MV-4-11 (cell line): ENCODE results near the gene TSPAN13.

ENCODE experiments used
- DNase-seq: peaks from one replicate; lab custom pipeline; 2025; lab: John Stamatoyannopoulos, UW

The TSPAN13 gene

DNA sequence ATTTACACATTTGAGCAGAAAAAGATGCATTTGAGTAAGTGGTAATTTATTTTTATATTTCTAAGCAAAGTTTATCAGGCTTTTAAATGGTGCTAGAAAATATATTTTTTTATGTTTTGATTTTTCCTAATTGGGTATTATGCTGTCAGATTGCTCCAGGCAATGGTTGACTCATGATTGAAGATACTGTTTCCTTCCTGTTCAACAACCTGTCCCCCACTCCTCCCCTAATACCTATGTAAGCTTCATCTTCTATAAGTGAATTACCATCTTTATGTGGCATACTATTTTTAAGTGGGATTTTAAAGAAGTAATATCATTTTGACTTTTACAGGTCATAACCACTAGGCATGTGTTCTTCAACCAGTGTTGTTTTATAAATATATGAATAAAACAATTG, 21.4 kb downstream of the TSPAN13 start:
- no peak for DNase-seq

DNA sequence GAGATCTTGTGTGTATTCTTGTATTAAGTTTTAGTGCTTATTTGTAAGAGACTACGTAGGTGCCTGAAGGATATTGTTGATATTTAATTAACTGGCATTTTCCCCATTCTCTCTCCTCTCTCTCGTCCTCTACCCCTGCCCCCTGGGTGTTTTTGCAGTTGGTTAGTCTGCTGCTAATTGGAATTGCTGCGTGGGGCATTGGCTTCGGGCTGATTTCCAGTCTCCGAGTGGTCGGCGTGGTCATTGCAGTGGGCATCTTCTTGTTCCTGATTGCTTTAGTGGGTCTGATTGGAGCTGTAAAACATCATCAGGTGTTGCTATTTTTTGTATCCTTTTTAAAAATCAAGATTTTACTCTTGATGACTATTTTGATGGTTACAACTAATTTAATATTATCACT, 22.5 kb downstream of the TSPAN13 start:
- DNase-seq = no peak

DNA sequence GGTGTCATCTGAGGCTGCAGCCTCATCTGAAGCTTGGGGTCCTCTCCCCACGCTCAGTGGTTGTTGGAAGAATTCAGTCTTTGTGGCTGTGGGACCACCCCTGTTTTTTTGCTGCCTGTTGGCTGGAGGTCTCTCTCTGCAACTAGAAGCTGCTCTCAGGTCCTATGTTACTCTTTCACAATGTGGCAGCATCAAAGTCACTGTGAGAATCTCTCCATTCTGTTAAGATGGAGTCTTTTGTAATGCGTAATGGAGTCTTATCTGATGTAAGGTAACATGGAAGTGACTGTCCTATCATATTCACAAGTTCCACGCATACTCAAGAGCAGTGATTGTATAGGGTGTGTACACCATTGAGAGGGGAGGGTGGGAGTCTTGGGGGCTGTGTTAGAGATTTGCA, 24.9 kb downstream of the TSPAN13 start:
- DNase-seq = no peak

DNA sequence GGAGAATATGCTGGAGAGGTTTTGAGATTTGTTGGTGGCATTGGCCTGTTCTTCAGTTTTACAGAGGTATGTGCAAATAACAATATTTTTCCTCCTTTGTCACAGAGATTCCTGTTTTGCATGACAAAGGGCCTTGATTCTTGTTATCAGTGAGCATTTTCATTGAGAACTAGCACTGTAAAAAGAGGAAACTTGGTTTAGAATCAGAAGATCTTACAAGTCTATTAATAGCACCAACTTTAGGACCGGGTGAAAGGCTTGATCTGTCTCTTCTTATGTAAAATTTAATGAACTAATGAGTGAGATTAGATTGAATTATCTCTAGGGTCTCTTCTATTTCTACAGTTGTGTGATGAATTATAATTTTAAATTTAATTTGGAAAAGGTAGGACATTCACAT, 25.5 kb downstream of the TSPAN13 start:
- peak; percentile 27 for DNase-seq

DNA sequence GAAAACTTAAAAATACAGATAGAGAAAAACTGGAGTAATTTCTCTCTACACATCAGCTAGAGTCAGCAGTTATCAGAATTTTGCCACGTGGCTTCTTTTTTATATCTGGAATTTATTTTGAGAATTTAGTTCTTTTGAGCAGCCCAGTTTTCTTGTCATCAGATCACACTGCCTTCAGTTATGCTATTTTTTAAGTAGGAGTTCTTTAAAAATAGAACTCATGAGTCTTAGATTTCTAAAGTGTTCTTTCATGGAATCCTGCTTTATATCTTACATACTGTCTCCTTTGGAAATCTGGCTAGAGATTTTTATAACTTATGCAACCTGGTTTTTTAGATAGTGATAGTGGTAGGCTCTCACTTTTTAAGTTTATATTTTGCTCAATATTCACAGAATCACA, 27.0 kb downstream of the TSPAN13 start:
- no peak for DNase-seq

DNA sequence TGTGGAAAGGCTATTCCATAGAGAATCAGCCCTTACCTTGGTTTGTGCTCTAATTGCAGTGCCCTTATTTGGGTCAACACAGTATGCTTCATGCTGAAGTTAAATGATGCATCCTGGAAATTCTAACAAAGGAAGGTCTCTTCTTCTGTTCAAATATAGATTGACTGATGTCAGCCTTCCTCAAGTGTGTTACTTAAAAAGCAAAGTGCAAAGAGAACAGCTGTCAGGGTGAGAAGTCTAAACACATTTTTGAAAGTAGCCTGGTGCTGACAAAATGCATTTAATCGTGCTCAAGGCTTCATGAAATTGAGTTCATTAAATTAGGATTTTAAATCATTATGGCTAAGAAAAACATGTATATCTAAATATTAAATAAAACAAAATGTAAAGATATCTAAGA, 31.8 kb downstream of the TSPAN13 start:
- DNase-seq = no peak

DNA sequence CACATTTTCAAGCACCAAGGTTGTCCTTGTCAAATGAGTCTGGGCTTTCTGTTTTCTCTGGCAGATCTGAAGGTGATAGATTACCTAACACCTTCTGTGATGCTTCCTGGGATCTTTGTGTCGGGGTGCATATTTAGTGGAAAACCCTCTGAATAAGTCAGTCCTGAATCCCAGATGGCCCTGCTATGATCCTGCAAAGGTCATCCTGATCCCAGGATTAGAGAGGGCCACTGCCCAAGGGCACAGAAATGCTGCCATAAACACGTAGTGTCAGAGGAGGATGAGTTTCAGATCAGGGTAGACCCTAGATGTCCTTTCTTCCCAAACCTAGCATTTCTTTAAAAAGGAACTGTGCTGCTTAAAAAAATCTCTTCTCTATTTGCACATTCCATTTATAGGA, 32.3 kb downstream of the TSPAN13 start:
- DNase-seq = no peak

DNA sequence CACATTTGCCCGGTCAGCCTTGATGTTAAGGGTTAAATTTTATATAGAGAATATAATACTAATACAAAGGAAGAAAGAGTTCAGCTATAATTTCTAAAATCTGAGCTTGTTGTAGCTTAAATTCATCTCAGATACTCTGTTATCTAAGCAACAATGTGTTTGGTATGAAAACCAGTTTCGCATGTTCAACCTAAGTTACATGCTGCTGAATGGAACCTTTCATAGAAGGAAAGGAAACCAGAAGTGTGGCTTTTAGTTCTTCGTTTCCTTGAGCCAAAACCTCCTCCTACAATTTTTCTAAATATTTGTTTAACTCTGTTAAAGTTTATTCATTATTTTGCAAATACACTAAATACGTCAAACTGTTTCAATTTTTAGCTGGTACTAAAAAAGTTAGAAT, 32.7 kb downstream of the TSPAN13 start:
- DNase-seq = no peak

DNA sequence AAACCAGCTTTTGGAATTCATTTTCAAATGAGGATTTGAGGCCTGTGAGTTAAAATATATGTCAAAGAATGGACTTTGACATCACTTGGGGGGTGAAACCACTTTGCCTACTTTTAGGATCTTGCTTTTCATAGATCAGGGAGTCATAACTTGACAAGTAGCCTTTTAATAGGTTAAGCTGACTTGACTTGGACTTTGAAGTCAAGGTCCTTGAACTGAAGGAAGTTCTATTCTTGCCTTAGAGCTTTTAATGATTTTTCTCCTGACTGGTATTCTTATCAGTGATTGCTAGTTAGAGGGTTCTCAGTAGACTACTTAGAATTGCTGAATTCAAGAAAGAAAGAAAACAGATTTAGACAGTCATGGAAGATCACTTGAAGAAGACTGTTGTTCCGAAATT, 33.6 kb downstream of the TSPAN13 start:
- DNase-seq = no peak

DNA sequence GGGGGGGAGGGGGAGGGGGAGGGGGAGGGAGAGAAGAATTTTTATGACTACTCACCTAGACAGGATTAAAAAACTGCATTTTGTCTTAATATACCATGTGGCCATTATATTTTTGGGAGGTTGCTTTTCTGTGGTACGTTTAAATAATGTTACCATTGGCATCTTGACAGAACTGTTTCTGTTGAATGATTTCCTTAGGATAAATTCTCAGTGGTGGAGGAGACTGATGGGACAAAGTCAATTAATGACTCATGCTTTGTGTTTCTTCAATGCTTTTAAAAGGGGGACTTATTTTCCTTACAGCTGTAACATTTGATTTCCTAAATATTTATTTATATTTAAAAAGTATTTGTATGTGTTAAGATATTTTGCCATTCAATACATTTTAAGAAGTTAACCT, 37.5 kb downstream of the TSPAN13 start:
- DNase-seq = no peak

DNA sequence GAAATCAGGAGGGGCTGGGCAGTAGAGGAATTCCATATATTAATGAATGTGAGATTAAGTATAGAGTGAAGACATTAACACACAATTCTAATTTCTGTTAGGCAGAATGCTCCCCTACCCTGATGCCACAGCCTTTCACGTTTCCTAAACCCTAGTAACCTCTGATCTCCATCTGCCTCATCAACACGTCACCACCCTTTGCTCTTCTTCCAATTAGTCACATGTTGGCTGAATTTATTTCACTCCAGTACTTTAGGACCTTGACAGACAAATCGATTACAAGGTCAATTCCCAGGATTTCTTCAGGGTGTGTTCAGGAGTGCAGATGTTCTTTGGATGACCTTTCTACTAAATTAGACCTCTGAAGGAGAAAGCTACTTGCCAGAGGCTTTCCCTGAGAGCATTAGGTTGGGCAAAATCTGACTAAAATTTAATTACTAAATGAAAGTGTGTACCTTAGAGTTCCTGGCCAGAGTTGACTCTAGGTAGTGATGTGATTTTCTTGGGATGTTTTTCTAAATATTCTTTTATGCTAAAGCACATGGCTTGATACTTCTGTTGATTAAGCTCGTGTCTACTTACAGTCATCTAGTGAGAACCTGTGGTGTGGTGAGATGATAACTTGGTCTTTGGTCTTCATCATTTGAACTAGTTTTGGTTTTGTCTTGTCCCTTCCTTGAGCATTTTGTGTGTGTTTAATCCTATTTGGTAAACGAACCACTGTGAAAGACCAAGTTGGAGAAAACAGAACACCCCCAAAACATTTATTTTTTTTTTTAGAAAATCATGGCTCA, 38.5 kb downstream of the TSPAN13 start:
- no peak for DNase-seq

DNA sequence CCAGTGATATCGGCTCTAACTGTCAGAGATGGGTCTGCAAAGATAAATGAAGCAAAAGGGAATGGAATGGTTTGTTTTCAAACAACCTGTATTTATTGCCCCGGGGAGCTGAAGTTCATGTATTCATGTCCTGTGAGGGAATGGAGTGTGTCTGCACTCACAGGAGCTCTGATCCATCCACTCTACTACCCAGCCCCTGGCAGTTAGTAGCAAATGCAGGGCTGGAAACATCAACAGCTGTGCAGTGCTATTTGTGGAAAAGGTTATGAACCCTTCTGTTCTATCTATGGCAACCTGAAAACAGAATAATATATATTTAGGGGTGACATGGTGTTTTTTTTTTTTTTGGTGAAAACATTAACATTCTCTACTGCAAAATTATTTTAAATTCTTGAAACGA, 41.4 kb downstream of the TSPAN13 start:
- no peak for DNase-seq

DNA sequence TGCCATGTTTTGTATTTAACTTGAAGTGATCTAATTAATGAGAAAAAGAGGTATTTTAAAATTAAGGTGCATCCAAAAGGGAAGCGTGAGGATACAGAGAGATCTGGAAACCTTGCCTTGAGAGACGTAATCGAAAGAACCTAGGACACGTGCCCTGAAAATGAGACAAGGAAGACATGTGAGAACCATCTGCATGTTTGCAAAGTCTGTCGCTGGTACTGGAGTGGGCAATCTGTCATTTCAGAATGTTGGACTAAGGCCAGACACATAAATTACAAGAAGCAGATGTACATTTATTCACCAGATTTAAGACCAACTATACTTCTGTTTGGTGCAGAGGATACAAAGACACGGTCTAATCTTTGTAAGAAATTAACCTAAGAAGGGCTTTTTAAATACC, 42.1 kb downstream of the TSPAN13 start:
- no peak for DNase-seq

DNA sequence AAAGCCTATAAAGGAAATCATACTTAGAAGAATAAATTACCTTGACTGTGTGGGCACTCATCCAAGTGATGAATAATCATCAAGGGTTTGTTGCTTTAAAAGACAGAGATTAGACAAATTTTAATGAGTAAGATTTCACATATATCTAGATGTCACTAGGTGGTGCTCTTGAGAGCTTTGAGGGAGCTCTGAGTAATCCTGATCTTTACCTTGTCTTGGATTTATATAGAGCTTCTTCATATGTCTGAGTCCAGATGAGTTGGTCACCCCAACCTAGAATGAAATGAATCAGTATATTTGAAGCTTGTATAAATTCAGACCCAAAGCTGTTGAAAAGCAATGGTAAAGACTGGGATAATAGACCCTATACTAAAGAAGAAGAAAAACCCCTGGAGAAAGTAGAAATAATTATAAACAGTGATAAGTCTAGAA, 47.6 kb downstream of the TSPAN13 start:
- peak; percentile 54 for DNase-seq

DNA sequence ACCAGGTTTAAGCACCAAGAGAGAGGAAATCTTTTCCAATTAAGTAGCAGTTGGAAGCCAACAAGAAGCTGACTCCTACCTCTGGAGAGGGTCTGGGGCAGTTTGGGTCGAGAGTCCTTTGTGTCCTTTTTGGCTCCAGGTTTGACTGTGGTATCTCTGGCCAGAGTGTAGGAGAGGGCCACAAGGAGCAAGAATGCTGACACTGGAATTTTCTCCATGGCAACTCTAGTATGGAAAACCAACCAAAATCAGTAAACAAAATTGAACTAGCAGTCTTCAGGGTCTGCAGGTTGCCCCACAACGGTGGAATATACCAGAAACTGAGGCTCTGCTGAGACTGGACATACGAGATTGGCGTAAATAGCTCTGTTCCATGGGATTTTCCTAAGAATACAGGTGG, 48.0 kb downstream of the TSPAN13 start:
- DNase-seq = no peak

DNA sequence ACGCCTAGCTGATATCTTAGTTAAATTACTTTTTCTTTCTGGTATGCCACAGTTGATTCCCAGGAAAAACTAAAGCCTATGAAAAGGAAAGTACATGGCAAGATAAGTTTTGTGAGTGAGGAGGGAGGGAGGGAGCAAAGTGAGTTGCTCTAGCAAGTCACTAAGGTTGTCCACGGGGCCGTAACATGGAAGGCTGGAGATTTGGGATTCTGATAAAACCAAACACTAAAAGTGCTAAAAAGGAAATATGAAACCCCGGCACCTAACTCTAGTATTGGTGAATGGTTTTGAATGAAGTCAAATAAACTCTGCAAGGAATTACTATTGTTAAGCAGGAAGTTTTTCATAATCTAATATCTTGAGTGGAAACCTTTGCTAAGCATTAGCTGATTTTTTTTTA, 49.6 kb downstream of the TSPAN13 start:
- DNase-seq = no peak

DNA sequence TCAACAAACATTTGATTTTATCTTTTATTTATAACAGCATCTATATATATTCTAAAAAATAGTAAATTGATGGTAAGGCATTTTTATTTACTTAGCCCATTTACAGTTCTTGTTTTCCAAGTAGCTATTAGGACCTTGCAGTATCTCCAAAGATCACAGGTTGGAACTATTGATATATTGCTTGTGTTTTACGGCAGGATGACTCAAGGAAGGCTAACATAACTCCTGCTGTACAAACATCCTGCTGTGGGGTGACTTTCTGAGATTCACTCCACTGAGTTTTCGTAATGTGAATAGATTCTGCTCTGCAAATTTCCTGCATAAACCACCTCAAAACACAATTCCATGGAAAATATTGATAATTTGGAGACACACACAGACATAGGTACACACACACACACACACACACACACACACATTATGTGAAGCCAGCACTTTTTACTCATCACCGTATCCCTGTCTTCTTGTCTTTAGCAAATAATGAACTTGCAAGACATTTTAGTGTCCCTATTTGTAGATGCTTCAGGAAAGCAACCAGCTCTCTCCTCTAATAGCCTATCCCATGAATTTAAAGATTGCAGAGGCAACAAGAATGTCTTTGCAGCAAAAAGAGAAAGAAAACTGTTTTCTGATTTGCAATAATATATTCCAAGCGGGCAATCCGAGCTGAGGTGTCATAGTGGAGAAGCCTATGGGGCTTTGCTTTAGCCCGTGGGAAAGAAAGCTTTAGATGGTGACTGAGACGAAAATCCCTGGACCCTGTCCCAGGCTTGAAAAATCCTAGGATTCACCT, 50.5 kb downstream of the TSPAN13 start:
- DNase-seq = no peak

DNA sequence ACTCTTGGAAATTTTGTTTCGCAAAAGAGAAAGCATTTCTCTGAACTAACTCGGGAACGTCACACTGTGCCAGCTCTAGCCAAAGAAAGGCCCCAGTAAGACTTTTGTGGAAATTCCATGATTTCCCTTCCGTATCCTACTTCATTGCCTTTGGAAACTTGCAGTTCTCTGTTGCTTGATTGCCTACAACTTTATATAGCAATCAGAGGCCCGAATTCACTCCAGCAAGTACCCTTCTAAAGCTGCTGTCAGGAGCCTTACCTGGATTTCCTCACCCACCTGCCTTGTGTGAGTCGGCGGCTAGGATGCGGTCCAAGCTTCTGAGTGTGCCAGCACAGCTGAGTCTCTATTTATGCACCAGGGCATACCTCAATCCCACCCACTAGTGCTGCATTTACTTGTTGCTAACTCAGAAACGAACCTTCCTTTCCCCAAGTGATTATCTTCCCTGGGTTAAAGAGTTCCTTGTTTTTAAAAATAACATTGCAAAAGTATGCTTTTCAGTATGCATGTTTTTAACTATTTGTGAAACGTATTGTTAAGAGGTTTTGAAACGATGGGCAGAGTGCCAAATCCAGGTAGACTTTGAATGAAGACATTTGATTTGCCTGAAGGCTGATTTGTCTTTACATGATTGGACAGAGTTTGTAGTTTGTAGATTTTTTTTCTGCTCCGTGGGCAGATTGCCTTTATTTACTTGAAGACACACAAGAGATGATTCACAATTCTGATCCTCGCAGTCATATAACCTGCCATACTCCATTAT, 51.3 kb downstream of the TSPAN13 start, which contains the start of gene AGR2:
Gene AGR2, minus strand, starts transcription at position 326 of the 766 bp plus-strand sequence. CDS start 3,203 bp downstream, outside the sequence.
- DNase-seq = no peak

DNA sequence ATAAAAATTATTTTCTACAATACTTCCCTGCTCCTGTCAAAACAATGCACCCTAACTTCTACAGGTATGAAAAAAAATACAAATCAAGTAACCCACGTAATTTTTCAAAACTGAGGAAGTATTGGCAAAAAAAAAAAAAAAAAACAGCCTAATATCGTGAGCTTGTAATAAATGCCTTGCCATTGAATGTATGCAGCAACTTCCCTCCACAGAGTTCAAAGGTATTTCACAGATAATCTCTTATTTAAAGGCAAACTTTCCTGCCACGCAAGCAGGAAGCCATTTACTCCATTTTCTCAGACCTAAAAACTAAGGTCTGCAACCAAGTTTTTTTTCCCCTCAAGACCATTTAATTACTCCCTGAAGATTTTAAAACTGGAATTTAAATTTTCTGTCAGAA, 51.9 kb downstream of the TSPAN13 start:
- no peak for DNase-seq

DNA sequence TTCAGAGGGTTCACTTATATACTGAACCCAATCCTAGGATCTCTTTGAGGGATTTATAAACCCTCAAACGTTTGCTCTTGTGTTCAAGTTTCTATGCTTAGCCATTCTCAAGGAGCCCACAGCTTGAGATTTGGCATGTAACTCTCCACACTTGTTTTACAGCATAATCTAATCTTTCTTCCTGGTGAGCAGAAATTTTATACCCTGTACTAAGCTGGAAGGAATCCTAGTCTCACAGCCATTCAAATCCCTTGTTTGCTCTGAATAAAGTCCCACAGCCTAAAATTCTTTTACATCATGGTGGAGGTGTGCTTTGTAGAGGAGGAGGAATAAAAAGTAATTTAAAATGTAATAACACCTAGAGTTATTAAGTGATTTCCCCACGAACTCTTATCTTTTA, 56.6 kb downstream of the TSPAN13 start:
- DNase-seq = no peak

DNA sequence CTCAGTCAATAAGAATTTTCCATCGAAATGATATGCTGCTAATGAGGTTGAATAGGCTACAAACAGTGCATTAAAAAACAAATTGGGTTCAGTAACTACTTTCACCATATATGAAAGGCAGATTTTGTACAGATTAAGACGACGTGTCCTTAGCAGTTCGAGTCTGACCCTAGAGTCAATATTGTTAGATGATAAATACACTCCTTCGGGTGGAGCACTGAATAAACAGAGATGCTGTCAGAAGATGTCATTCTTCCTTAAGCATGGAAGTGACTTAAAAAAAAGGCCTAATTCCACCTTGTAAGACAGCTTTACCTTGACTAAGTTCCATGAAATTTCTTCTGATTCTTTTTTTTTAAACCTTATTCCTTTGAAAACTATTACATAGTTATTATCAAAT, 57.0 kb downstream of the TSPAN13 start:
- DNase-seq = no peak

DNA sequence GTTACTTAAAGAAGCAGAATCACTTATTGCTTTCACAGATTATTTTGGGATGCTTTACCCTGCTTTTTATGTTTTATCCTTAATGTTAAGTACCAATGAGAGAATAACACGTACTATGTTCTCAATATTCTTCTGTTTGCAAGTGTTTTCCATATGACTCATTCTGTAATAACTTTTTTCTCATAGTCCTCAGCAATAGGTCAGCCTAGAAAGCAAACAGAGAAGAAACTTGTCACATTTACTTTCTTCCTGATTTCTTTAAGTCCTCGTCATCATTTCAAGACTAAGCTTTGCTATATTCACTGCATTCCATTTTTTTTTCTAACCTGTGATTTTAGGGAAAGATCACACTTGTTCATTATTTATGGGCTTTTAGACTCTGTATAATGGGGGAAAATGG, 58.0 kb downstream of the TSPAN13 start:
- DNase-seq = peak; percentile 66
